WERI-Rb-1 (cell line): ENCODE measurements around the gene RFPL4A.

Experiments
- DNase-seq: peaks from one replicate; pipeline ENCODE4 v3.0.0-alpha.2; 2020
- H3K27ac ChIP-seq: fragments of 250-450 bp; sonication (Bioruptor Pico); 2 replicates; pipeline ENCODE4 v1.5.1; 2020; ENCODE audit warnings: mild to moderate bottlenecking, moderate library complexity
- H3K27me3 ChIP-seq: fragments of 250-450 bp; sonication (Bioruptor Pico); 2 replicates; pipeline ENCODE4 v1.5.1; 2021; ENCODE audit warnings: mild to moderate bottlenecking, low read depth, moderate library complexity; ENCODE audit not compliant: insufficient read depth, severe bottlenecking
- H3K36me3 ChIP-seq: fragments of 250-450 bp; sonication (Bioruptor Pico); 2 replicates; pipeline ENCODE4 v1.5.1; 2020; ENCODE audit warnings: mild to moderate bottlenecking, moderate library complexity
- H3K4me3 ChIP-seq: 2 replicates; pipeline ENCODE4 v1.5.1; 2011; ENCODE audit warnings: low read depth, mild to moderate bottlenecking, control low read depth, low read length
- H3K9me3 ChIP-seq: fragments of 250-450 bp; sonication (Bioruptor Pico); 2 replicates; pipeline ENCODE4 v1.5.1; 2021; ENCODE audit warnings: mild to moderate bottlenecking, moderate library complexity; ENCODE audit not compliant: severe bottlenecking
- CTCF ChIP-seq: IDR thresholded peaks from 2 replicates; pipeline ENCODE4 v1.5.1; 2011; ENCODE audit warnings: low read depth, mild to moderate bottlenecking, control low read depth, inconsistent platforms, low read length

RFPL4A gene

DNA sequence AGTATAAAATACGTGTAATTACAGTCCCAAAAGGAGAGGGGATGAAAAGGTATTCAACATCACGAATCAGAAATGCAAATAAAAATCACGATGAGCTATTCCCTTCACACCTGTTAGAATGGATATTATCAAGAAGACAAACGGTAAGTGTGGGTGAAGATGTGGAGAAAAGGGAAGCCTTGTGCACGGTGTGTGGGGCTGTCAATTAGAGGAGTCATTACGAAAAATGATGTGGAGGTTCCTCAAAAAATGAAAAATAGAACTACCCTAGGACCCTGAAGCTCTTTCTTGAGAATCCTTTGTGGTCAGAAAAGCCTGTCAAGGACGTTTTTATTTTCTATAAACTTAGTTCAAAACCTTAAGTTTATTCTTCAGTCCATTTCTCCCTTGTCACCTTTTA lies 53.6 kb downstream of the RFPL4A start:
- Histone ChIP-seq H3K9me3 (peaks cover 20% of the 10 kb centered on the region), H3K27ac (no peak overlapping the region), H3K4me3 (no peak overlapping the region), H3K36me3 (no peaks in the 10 kb centered on the region), H3K27me3 (peaks cover 65% of the 10 kb centered on the region)
- no peak for TF ChIP-seq CTCF
- no peak for DNase-seq
